ENCODE results near the gene LINGO4.
"Not testable (repeated sequence)": the region's sequence is repeated elsewhere in the genome, so short reads cannot be mapped to it uniquely, and the experiment has no call there.

DNA sequence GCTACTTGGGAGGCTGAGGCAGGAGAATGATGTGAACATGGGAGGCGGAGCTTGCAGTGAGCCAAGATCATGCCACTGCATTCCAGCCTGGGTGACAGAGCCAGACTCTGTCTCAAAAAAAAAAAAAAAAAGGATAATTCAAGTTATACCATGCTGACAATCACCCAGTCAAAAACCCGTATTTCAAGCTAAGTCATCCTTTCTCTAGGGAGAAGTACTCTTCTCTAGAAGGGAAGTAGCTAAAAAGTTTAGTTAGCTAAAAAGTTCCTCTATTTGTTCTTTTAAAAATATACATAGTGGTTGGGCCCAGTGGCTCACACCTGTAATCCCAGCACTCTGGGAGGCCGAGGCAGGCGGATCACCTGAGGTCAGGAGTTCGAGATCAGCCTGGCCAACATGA, 24.5 kb downstream of the LINGO4 start:
- not testable (repeated sequence) for TF ChIP-seq CTCF (conservative IDR thresholded peaks at IDR 0.05; ENCODE audit: low read depth, low read length); EZH2 (IDR thresholded peaks at IDR 0.05; ENCODE audit: borderline replicate concordance, low read depth, low read length, poor library complexity, severe bottlenecking)
